K562 (cell line): ENCODE measurements around the gene SCARF2. TPM values are rescaled to one million over a fixed set of nuclear protein-coding genes. Genes with fewer than 3 reads are reported as not detected.
A peak's percentile ranks its signal among the peaks of the same experiment; 100 is the strongest.

Experiments
- BHLHE40 ChIP-seq: IDR thresholded peaks from 2 replicates; pipeline ENCODE4 v1.6.1; 2011; ENCODE audit warnings: low read length, improper control_type of control experiment
- GTF2A2 ChIP-seq: IDR thresholded peaks from 2 replicates; pipeline ENCODE4 v1.6.1; 2016; ENCODE audit warnings: mild to moderate bottlenecking, missing genetic modification characterization, missing compliant biosample characterization
- HSF4 ChIP-seq: fragments of 250-450 bp; sonication (Bioruptor Pico); IDR thresholded peaks from 2 replicates; pipeline ENCODE4 v2.1.2; 2022; ENCODE audit warnings: mild to moderate bottlenecking, moderate library complexity, borderline replicate concordance
- NFE2L1 ChIP-seq: fragments of 450-650 bp; IDR thresholded peaks from 2 replicates; pipeline ENCODE4 v1.6.1; 2016; ENCODE audit warnings: missing genetic modification characterization, low read depth, mild to moderate bottlenecking, missing compliant biosample characterization, moderate library complexity, borderline replicate concordance
- SPI1 ChIP-seq: IDR thresholded peaks from 2 replicates; pipeline ENCODE4 v1.6.1; 2011; ENCODE audit warnings: low read depth, low read length, control low read depth, borderline replicate concordance
- STAT5A ChIP-seq: IDR thresholded peaks from 2 replicates; pipeline ENCODE4 v1.6.1; 2012; ENCODE audit warnings: low read length, inconsistent platforms, borderline replicate concordance
- polyA plus RNA-seq, 8 experiments: library from polyadenylated mRNA; depleted of rRNA in 4 of 8; stranded (reverse) in 5 of 8; unstranded in 3 of 8; fragments of >200 nt; fragmentation: Nextera tagmentation in 2 of 8; fragmentation: Illumina TruSeq in 1 of 8; extraction: Ambion mirVana in 2 of 8; extraction: Trizol in 1 of 8; gene quantifications; 2 replicates each; pipeline versions ENCODE4 v1.2.1 to v1.2.3, GENCODE V29; 2011 to 2014; ENCODE audit warnings: inconsistent platforms in 1 of 8, missing spikeins in 1 of 8
- total RNA-seq, 7 experiments: library from RNA; depleted of rRNA in 6 of 7; stranded (reverse); fragments of >200 nt in 6 of 7; fragmentation: Illumina TruSeq in 2 of 7; extraction: Trizol in 2 of 7; gene quantifications; 2 replicates each; pipeline versions ENCODE4 v1.2.1 to v1.2.3, GENCODE V29; 2011 to 2021; ENCODE audit warnings: low replicate concordance in 1 of 7
- TF ChIP-seq, protein P1 (sequence below): IDR thresholded peaks from 3 replicates; pipeline ENCODE4 v1.6.1; 2011; ENCODE audit warnings: borderline replicate concordance, mild to moderate bottlenecking; ENCODE audit not compliant: insufficient read length, insufficient read depth
- TF ChIP-seq, protein P2 (sequence below): sonication (generic); formaldehyde crosslinking; IDR thresholded peaks from 2 replicates; pipeline ENCODE4 v1.8.1; 2023; ENCODE audit warnings: mild to moderate bottlenecking, missing genetic modification reagents
- TF ChIP-seq, protein P3 (sequence below): fragments of 200-800 bp; sonication (Bioruptor generic); IDR thresholded peaks from 2 replicates; pipeline ENCODE4 v1.6.1; 2017; ENCODE audit warnings: missing genetic modification characterization, missing compliant biosample characterization
- TF ChIP-seq, protein P4 (sequence below): fragments of 150-350 bp; conservative IDR thresholded peaks from 2 replicates; pipeline ENCODE4 v1.6.1; 2014; ENCODE audit warnings: low read length
- TF ChIP-seq, protein P5 (sequence below): fragments of 250-450 bp; sonication (Bioruptor Pico); IDR thresholded peaks from 2 replicates; pipeline ENCODE4 v1.9.0; 2021; ENCODE audit warnings: mild to moderate bottlenecking, inconsistent platforms
- TF ChIP-seq, protein P6 (sequence below), 2 experiments: fragments of 450-650 bp in 1 of 2; sonication (generic) in 1 of 2; formaldehyde crosslinking; conservative IDR thresholded peaks; 2 replicates each; pipeline versions ENCODE4 v1.4.0 to v1.8.1; 2020 to 2022; ENCODE audit warnings: mild to moderate bottlenecking in 1 of 2, missing genetic modification reagents in 1 of 2

SCARF2 gene
- total and polyA plus RNA-seq, 9 of the 15 experiments (the other 6 are each of a cell fraction or from before 2014, with no cell fraction given): 0.06 to 0.32 (median 0.21) TPM; not detected in 5

DNA sequence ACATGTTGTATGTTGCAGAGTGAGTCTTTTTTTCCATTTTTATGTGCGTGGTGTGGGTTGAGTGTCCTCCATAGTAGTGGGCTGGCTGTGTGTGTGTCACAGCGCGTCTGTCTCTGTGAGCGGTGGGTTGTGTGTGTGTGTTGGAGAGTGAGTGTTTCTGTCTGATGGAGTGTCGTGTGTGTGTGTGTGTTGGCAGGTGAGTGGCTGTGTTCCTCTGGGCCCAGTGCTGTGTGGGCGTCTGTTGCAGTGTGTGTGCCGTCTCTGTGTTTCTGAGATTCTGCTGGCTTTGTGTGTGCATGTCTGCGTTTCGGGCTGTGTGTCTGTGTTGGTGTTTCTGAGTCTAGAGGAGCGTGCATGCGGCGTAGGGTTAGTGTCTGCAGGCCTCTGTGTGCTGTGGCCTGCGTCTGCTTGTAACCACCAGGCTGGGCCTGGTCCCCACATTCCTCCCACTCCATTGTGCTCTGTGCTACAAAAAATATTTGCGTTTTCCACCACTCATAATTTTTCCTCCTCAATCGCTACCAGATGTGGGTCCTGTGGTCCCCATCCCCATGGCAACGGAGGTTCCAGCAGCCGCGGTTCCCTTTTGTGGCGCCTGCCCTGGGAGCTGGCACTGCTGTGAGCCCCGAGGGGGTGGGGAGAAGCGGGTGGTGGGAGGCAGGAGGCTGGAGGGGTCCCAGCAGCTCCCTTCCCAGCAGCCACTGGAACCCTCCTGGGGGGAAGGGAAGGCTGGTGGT lies 15.2 kb downstream of the SCARF2 start (continued):
- TF ChIP-seq, protein P1, sequence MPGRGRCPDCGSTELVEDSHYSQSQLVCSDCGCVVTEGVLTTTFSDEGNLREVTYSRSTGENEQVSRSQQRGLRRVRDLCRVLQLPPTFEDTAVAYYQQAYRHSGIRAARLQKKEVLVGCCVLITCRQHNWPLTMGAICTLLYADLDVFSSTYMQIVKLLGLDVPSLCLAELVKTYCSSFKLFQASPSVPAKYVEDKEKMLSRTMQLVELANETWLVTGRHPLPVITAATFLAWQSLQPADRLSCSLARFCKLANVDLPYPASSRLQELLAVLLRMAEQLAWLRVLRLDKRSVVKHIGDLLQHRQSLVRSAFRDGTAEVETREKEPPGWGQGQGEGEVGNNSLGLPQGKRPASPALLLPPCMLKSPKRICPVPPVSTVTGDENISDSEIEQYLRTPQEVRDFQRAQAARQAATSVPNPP: no peak
- TF ChIP-seq STAT5A: no peak
- no peak for TF ChIP-seq NFE2L1 (tag)
- TF ChIP-seq, protein P2, sequence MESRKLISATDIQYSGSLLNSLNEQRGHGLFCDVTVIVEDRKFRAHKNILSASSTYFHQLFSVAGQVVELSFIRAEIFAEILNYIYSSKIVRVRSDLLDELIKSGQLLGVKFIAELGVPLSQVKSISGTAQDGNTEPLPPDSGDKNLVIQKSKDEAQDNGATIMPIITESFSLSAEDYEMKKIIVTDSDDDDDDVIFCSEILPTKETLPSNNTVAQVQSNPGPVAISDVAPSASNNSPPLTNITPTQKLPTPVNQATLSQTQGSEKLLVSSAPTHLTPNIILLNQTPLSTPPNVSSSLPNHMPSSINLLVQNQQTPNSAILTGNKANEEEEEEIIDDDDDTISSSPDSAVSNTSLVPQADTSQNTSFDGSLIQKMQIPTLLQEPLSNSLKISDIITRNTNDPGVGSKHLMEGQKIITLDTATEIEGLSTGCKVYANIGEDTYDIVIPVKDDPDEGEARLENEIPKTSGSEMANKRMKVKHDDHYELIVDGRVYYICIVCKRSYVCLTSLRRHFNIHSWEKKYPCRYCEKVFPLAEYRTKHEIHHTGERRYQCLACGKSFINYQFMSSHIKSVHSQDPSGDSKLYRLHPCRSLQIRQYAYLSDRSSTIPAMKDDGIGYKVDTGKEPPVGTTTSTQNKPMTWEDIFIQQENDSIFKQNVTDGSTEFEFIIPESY (CRISPR knock-in tag): no peak
- TF ChIP-seq, protein P3, sequence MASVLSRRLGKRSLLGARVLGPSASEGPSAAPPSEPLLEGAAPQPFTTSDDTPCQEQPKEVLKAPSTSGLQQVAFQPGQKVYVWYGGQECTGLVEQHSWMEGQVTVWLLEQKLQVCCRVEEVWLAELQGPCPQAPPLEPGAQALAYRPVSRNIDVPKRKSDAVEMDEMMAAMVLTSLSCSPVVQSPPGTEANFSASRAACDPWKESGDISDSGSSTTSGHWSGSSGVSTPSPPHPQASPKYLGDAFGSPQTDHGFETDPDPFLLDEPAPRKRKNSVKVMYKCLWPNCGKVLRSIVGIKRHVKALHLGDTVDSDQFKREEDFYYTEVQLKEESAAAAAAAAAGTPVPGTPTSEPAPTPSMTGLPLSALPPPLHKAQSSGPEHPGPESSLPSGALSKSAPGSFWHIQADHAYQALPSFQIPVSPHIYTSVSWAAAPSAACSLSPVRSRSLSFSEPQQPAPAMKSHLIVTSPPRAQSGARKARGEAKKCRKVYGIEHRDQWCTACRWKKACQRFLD (CRISPR knock-in tag): no peak
- TF ChIP-seq, protein P4, sequence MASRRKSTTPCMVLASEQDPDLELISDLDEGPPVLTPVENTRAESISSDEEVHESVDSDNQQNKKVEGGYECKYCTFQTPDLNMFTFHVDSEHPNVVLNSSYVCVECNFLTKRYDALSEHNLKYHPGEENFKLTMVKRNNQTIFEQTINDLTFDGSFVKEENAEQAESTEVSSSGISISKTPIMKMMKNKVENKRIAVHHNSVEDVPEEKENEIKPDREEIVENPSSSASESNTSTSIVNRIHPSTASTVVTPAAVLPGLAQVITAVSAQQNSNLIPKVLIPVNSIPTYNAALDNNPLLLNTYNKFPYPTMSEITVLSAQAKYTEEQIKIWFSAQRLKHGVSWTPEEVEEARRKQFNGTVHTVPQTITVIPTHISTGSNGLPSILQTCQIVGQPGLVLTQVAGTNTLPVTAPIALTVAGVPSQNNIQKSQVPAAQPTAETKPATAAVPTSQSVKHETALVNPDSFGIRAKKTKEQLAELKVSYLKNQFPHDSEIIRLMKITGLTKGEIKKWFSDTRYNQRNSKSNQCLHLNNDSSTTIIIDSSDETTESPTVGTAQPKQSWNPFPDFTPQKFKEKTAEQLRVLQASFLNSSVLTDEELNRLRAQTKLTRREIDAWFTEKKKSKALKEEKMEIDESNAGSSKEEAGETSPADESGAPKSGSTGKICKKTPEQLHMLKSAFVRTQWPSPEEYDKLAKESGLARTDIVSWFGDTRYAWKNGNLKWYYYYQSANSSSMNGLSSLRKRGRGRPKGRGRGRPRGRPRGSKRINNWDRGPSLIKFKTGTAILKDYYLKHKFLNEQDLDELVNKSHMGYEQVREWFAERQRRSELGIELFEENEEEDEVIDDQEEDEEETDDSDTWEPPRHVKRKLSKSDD: no peak
- TF ChIP-seq, protein P5, sequence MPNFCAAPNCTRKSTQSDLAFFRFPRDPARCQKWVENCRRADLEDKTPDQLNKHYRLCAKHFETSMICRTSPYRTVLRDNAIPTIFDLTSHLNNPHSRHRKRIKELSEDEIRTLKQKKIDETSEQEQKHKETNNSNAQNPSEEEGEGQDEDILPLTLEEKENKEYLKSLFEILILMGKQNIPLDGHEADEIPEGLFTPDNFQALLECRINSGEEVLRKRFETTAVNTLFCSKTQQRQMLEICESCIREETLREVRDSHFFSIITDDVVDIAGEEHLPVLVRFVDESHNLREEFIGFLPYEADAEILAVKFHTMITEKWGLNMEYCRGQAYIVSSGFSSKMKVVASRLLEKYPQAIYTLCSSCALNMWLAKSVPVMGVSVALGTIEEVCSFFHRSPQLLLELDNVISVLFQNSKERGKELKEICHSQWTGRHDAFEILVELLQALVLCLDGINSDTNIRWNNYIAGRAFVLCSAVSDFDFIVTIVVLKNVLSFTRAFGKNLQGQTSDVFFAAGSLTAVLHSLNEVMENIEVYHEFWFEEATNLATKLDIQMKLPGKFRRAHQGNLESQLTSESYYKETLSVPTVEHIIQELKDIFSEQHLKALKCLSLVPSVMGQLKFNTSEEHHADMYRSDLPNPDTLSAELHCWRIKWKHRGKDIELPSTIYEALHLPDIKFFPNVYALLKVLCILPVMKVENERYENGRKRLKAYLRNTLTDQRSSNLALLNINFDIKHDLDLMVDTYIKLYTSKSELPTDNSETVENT (CRISPR knock-in tag): no peak; the same call in 1 of the 2 replicates
- no peak for TF ChIP-seq HSF4
- no peak for TF ChIP-seq GTF2A2 (tag)
- no peak for TF ChIP-seq SPI1
- TF ChIP-seq, protein P6, sequence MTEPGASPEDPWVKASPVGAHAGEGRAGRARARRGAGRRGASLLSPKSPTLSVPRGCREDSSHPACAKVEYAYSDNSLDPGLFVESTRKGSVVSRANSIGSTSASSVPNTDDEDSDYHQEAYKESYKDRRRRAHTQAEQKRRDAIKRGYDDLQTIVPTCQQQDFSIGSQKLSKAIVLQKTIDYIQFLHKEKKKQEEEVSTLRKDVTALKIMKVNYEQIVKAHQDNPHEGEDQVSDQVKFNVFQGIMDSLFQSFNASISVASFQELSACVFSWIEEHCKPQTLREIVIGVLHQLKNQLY (CRISPR knock-in tag; conservative IDR thresholded peaks at IDR 0.05): 0 out of 4 replicates have a peak, but pooled peaks of 1 of the 2 experiments have one; percentile 21
- no peak for TF ChIP-seq BHLHE40
- TF ChIP-seq, all 486 proteins: peak for 51
